ENCODE data around the gene PTPRD.

DNA sequence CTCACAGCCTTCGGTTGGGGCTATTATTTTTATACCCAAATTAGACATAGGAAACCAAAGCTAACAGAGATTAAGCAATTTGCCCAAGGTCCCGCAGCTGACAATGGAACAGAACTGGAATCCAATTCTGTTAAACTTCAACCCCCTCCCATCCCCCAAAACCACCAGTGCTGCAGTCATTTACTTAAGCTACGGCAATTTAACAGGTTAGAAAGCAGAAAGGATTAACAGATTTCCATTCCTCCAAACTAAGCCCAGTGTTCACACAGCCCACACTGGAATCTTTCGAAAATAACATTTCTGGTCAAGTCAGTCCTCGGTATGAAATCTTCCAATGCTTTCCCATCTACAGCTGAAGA, 1790.2 kb downstream of the PTPRD start:
- TF ChIP-seq, protein P1, sequence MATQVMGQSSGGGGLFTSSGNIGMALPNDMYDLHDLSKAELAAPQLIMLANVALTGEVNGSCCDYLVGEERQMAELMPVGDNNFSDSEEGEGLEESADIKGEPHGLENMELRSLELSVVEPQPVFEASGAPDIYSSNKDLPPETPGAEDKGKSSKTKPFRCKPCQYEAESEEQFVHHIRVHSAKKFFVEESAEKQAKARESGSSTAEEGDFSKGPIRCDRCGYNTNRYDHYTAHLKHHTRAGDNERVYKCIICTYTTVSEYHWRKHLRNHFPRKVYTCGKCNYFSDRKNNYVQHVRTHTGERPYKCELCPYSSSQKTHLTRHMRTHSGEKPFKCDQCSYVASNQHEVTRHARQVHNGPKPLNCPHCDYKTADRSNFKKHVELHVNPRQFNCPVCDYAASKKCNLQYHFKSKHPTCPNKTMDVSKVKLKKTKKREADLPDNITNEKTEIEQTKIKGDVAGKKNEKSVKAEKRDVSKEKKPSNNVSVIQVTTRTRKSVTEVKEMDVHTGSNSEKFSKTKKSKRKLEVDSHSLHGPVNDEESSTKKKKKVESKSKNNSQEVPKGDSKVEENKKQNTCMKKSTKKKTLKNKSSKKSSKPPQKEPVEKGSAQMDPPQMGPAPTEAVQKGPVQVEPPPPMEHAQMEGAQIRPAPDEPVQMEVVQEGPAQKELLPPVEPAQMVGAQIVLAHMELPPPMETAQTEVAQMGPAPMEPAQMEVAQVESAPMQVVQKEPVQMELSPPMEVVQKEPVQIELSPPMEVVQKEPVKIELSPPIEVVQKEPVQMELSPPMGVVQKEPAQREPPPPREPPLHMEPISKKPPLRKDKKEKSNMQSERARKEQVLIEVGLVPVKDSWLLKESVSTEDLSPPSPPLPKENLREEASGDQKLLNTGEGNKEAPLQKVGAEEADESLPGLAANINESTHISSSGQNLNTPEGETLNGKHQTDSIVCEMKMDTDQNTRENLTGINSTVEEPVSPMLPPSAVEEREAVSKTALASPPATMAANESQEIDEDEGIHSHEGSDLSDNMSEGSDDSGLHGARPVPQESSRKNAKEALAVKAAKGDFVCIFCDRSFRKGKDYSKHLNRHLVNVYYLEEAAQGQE (IDR thresholded peaks at IDR 0.05; ENCODE audit: insufficient read depth in 1 of 2, low read depth in 2 of 2, low read length in 2 of 2), result no peak
- no peak for TF ChIP-seq SIN3A (IDR thresholded peaks at IDR 0.05; ENCODE audit: borderline replicate concordance, insufficient read depth, low read length)
- TF ChIP-seq TAF1 (IDR thresholded peaks at IDR 0.05; ENCODE audit: borderline replicate concordance, insufficient read depth, low read length), result no peak
- no peak for TF ChIP-seq FOXP2 (optimal IDR thresholded peaks at IDR 0.05; ENCODE audit: borderline replicate concordance, extremely low read depth, extremely low read length, insufficient read depth)
- TF ChIP-seq POLR2AphosphoS5 (IDR thresholded peaks at IDR 0.05; ENCODE audit: low read depth, low read length), result no peak

Measured in PFSK-1 (cell line).